AG20443 (cell line): ENCODE measurements around the gene WDR38.

Experiments used
- DNase-seq: peaks from one replicate; pipeline ENCODE4 v3.0.0; 2012; ENCODE audit warnings: low spot score, mixed read lengths

The WDR38 gene

GRCh38 chr9:124852829-124853531 lies at the start of gene WDR38:
Gene WDR38 (plus strand): TSS chr9:124853460. CDS start chr9:124853532, 72 bp downstream.
- peak; percentile 89 for DNase-seq

DNA sequence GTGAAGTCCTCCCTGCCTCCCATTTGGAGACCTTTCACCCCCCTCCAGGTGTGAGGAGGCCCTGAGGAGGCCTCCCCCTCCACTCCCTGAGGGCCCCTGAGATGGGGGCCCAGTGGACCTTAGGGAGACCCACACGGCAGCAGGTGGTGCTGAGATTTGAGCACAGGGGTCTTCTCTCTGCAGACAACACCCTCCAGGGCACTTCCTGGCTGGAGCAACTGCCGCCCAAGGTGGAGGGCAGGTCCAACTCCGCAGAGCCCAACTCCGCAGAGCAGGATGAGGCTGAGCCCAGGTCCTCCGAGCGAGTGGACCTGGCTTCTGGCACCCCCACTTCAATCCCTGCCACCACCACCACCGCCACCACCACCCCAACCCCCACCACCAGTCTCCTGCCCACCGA lies 49.3 kb upstream of the WDR38 start:
- DNase-seq = no peak

GRCh38 chr9:124805186-124805585 lies 48.1 kb upstream of the WDR38 start:
- DNase-seq = no peak

DNA sequence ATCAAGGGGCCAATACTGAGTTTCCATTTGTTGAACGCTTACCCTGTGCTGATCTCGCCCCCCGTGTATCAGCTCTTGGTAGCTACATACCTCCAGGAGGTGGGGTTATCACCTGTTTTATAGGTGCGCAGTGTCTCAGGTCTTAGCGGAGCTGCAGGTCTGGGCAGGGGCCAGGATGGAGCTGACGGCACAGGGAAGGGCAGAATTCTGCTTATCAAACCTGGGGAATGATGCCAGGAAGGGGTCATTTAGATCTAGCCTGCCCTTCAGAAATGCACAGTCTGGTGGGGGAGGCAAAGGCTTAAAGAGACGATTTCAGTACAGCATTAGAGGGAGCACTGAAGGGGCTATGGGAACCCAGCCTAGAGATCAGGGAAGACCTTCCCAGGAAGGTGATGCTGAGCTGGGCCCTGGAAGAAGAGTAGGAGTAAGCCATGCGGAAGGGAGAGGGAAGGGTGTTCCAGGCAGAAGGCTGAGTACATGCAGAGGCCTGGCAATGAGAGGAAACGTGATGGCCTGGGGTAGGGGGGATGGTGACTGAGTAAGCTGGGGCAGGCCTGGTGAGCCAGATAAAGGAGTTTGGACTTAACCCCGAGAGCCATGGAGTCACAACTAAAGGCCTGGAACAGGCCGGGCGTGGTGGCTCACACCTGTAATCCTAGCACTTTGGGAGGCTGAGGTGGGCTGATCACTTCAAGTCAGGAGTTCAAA lies 44.9 kb upstream of the WDR38 start:
- no peak for DNase-seq

DNA sequence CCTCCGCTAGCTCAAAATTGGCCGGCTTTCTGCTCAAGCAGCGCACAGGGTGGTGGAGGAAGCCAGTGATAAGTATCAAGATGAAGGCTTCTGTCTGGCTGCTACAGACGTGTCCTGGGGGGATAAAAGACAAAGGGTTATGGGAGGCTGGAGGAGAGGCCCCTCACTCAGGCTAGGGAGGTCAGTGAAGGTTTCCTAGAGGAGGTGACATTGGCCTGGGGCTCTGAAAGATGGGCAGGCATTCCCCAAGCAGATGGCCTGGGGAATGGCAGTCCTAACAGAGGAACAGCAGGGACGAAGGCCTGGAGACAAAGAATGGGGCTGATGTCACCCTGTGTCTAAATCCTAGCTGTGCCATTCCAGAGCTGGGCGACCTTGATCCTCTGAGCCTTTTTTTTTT lies 44.0 kb upstream of the WDR38 start:
- no peak for DNase-seq

DNA sequence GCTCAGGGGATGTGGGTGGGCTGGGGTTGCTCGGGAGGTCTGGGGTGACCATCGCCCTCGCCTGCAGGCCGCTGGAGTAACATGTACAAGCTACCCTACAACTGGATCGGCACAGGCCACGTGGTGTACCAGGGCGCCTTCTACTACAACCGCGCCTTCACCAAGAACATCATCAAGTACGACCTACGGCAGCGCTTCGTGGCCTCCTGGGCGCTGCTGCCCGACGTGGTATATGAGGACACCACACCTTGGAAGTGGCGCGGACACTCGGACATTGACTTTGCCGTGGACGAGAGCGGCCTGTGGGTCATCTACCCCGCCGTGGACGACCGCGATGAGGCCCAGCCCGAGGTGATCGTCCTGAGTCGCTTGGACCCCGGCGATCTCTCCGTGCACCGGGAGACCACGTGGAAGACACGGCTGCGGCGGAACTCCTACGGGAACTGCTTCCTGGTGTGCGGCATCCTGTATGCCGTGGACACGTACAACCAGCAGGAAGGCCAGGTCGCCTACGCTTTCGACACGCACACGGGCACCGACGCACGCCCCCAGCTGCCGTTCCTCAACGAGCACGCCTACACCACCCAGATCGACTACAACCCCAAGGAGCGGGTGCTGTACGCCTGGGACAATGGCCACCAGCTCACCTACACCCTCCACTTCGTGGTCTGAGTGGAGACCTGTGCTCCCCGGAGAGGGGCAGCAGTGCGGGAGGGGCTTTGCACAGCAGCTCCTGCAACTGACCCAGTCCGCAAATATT lies 43.3 kb upstream of the WDR38 start:
- no peak for DNase-seq

DNA sequence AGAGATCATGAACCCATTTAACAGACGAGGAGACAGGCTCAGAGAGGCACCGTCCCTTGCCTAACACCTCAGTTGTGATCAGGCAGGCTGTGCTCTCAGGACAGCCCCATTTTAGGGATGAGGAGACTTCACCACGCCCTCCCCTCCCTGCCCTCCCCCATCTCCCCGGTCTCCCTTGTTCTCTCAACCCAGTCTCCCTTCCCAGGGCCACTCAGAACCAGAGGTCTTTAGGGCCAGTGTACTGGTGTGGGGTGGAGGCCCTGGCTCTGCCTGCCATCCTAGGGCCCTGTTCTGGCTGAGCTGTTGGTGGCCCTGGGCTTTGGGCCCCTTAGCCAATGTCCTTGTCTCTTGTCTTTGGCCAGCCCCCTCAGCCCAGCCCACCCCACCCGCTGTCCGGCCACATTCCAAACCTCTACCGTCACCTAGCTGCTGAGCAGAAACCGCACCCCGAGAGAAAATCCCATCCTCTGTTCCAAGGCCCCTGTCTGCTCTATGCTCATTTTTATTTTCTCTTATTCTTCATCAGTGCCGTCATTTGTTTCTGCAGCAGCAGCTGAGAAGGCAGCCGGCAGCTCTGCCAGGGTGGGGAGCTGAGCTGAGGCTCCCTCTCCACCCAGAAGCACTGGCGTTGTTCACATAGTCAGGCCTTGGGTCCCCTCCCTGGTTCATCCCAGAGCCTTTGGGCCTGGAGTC lies 42.5 kb upstream of the WDR38 start:
- DNase-seq = peak; percentile 87

- peak; percentile 96 for DNase-seq
Measured at GRCh38 chr9:124812441-124812876, 40.8 kb upstream of the WDR38 start.

DNA sequence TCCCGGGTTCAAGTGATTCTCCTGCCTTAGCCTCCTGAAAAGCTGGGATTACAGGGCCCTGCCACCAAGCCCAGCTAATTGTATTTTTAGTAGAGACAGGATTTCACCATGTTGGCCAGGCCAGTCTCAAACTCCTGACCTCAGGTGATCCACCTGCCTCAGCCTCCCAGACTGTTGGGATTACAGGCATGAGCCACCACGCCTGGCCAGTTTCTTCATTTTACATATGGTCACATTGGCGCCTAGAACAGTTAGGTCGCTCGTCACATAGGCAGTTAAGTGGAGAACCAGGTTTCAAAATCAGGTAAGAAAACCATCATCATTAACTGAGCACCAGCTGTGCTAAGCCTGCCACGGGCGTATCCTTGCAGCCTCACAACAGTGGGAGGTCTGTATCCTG lies 40.2 kb upstream of the WDR38 start:
- DNase-seq = no peak

DNA sequence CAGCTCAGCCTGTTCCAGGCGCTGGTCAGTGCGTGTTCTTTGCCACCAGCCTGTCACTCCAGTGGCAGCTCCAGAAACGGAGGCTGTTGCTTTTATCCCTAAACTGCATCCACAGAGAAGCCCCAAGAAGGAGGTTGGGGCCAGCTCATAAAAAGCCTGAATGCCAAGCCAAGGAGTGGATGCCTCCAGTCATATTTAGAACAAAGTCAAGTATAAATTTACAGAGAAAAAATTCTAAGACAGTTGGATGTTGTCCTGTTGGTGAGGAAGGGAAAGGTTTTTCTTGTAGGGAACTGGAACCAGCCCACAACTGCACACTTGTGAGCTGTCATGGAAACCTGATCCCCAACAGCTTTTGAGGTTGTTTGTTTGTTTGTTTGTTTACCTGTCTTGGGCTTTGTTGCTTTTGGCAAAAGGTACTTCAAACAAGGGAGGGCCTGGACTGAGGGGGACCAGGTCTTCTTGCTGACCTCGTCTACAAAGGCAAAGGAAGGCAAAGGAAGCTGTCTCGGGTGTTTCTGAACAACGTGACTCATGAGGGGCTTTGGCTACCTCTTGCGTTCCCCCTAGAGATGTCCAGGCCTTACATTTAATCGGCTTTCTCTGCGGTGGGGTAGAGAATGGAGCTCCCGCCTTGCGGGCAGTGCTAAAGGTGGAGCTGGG lies 39.6 kb upstream of the WDR38 start:
- no peak for DNase-seq

- no peak for DNase-seq
Measured at GRCh38 chr9:124814164-124814535, 39.1 kb upstream of the WDR38 start.

DNA sequence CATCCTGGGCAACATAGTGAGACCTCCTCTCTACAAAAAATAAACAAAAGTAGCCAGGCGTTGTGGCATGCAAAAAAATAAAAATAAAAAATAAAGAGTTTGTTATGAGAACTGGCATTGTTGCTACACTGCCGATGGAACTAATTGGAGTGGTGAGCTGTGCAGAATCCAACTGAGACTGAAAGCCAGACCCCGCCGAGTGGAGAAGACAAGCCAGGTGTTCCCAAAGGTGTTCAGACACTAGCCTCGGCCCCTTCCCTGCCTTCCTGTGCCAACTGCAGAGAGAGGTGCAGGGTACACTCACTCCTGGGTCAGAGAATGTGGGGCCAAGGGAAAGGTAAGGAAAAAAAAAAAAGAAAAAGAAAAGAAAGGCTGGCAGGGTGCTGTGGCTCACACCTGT lies 37.7 kb upstream of the WDR38 start:
- DNase-seq = no peak

DNA sequence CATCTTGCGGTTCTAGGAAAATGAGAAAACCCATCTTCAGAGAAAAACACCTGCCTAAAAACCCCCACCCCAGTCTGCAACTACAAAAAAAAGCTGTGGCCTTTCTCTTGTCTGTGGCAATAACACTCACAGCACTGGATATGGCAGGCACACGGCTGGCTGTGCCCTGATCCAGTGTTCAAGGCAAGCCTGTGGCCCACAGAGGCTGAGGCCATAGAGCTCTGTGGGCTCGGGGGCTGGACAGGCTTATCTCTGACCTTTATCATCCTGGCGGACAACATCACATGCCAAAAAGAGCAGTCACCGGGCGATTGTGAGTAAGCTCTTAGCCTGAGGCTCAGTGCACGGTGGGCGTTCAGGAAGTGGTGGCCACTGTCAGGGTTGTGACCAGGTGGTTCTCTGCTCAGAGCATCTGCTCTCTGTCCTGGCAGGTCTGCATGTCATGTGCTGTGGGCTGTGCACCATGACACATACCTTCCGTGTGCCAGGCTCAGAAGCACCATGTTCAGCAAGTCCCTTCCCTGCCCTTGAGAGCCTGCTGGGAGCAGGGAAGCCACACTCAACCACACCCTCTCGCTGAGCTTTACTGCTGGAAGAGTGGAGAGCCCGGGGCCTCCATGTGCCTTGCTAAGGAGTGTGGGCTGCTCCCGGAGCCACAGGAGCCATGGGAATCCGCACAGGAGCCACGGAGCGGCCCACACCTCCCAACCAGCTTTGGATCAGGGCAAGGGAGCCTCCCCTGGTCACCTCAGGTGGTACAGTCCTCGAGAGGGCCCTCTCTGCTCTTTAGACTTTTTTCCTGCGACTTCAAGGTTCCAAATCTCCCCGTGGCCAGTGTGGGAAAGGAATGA lies 34.6 kb upstream of the WDR38 start:
- peak; percentile 47 for DNase-seq

- DNase-seq = no peak
Measured at GRCh38 chr9:124820698-124821623, 32.3 kb upstream of the WDR38 start.

- no peak for DNase-seq
Measured at GRCh38 chr9:124828489-124829333, 24.5 kb upstream of the WDR38 start.

DNA sequence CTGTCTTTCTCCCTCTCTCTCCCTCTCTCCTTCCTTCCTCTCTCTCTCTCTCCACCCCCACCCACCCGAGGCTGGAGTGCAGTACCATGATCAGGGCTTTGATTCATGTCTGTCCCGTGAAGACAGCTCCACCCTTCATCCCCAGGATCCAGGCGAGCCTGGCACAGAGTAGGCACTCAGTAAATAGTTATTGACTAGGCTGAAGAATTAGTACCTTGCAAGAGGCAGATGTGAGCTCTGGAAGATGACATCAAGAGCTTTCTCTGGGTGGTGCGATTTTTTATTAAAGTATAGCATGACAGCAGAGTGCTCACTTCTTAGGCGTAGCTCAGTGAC lies 24.0 kb upstream of the WDR38 start:
- DNase-seq = no peak

DNA sequence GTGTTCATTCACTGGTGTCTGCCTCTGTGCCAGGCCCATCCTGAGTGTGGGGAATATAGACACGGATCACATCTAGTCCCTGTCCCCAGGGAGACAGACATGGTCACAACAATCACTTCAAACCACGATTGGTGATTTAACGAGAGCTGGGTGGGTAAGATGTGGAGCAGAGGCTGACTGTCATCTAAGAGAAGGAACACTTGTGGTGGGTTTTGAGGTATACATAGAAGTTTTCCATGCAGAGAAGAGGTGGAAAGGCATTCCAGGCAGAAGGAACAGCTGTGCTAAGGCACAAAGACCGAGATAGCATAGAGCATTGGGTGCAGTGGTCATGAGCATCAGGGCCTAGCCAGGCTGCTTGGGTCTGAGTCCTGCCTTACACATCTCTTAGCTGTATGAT lies 22.7 kb upstream of the WDR38 start:
- no peak for DNase-seq

- DNase-seq = no peak
Measured at GRCh38 chr9:124831642-124832364, 21.5 kb upstream of the WDR38 start.
